ENCODE results near the gene ANKMY2. TPM values are rescaled to one million over a fixed set of nuclear protein-coding genes. Genes with fewer than 3 reads are reported as not detected.

The ANKMY2 gene
- total RNA-seq, 1 experiment from 2014 or later = 34.5 TPM

DNA sequence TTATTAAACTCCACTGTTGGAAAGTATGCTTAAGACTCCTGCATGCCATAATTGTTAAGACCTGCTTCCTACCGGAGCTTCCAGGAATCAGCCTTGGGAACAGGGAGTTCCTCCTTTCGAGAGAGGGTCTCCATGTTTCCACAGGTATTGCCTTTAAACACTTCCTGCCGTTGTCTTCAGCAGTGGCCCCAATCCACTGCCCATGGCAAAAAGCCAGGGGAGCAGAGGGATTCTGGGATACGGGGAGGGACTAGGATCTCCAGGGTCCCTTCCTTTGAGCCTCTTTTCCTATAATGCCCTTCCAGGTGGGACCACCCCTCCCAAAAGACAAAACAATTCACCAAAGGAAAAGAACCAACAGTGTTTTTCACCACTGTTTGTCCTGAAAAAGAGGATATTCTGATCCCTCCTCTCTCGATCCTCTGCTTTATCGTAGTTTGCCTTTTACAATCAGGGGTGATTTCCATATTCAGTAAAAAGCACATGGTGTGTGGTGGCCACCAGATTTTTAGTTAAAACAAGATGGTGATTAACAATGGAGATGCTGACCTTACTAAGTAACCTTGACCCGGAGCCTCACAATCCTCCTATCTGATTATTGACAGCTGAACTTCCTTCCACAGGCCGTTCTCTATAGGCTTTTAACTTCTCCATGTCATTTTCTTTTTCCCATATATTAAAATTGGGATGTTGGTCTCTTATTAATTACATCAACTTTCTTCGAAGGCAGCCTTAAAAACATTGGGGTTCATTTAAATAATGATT is 82.9 kb downstream of the ANKMY2 start:
- Mint-ChIP-seq H3K9me3 (ENCODE audit: unreplicated experiment) (no peaks in the 10 kb centered on the region), H3K4me3 (ENCODE audit: unreplicated experiment) (no peak overlapping the region), H3K27me3 (ENCODE audit: insufficient read depth, unreplicated experiment) (no peaks in the 10 kb centered on the region), H3K36me3 (ENCODE audit: insufficient read depth, unreplicated experiment) (no peaks in the 10 kb centered on the region), H3K4me1 (ENCODE audit: low read depth, unreplicated experiment) (peaks cover 22% of the 10 kb centered on the region), H3K27ac (ENCODE audit: unreplicated experiment) (no peak overlapping the region)
- DNase-seq = no peak
- no peak overlapping the region for H3K4me3 ChIP-seq (ENCODE audit: low read depth, low read length)
- POLR2A ChIA-PET = no interaction called here
- CTCF ChIA-PET = no interaction called here
- BruUV-seq (replicated peaks) = no TSS peak
- TF ChIP-seq, protein P1, sequence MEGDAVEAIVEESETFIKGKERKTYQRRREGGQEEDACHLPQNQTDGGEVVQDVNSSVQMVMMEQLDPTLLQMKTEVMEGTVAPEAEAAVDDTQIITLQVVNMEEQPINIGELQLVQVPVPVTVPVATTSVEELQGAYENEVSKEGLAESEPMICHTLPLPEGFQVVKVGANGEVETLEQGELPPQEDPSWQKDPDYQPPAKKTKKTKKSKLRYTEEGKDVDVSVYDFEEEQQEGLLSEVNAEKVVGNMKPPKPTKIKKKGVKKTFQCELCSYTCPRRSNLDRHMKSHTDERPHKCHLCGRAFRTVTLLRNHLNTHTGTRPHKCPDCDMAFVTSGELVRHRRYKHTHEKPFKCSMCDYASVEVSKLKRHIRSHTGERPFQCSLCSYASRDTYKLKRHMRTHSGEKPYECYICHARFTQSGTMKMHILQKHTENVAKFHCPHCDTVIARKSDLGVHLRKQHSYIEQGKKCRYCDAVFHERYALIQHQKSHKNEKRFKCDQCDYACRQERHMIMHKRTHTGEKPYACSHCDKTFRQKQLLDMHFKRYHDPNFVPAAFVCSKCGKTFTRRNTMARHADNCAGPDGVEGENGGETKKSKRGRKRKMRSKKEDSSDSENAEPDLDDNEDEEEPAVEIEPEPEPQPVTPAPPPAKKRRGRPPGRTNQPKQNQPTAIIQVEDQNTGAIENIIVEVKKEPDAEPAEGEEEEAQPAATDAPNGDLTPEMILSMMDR (IDR thresholded peaks at IDR 0.05; ENCODE audit: insufficient read depth in 1 of 2, low read depth in 1 of 2, low read length in 1 of 2, severe bottlenecking in 1 of 2, unreplicated experiment in 1 of 2) = no peak
- H3K9me3 ChIP-seq = no peaks in the 10 kb centered on the region
- intact Hi-C loops (cut with micrococcal nuclease; ENCODE audit: unreplicated experiment) = no loop called here
- no peaks in the 10 kb centered on the region for H3K36me3 ChIP-seq (ENCODE audit: control insufficient read depth, insufficient read depth, low read length)
- peaks cover 7% of the 10 kb centered on the region for H3K4me1 ChIP-seq
- H3K27me3 ChIP-seq (replicated peaks; ENCODE audit: control insufficient read depth, insufficient read depth, low read length) = no peaks in the 10 kb centered on the region

DNA sequence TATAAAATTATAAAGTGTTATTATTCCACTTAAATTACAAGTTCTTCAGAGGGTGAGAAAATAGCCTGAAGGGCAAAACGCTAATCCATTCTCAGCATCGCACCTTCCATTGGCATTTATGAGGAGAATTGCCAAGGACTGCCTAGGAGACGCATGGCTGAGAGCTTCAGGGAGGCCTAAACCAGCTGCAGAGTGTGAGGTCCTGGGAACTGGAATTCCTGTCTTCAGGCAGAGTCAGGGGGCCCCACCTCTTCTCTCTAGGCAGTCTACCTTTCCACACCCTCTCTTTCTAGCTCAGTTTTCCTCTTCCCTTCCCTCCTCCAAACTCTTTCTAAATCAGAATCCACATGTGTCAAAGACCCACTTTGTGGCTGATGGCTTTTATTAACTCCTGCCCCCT is 83.6 kb downstream of the ANKMY2 start:
- Histone ChIP-seq H3K4me1 (peaks cover 7% of the 10 kb centered on the region), H3K4me3 (ENCODE audit: low read depth, low read length) (no peak overlapping the region), H3K36me3 (ENCODE audit: control insufficient read depth, insufficient read depth, low read length) (no peaks in the 10 kb centered on the region), H3K9me3 (no peaks in the 10 kb centered on the region), H3K27me3 (replicated peaks; ENCODE audit: control insufficient read depth, insufficient read depth, low read length) (no peaks in the 10 kb centered on the region)
- intact Hi-C loops (cut with micrococcal nuclease; ENCODE audit: unreplicated experiment) = no loop called here
- ChIA-PET POLR2A (no interaction called here), CTCF (no interaction called here)
- Mint-ChIP-seq H3K4me3 (ENCODE audit: unreplicated experiment) (no peak overlapping the region), H3K36me3 (ENCODE audit: insufficient read depth, unreplicated experiment) (no peaks in the 10 kb centered on the region), H3K27me3 (ENCODE audit: insufficient read depth, unreplicated experiment) (no peaks in the 10 kb centered on the region), H3K4me1 (ENCODE audit: low read depth, unreplicated experiment) (peaks cover 22% of the 10 kb centered on the region), H3K9me3 (ENCODE audit: unreplicated experiment) (no peaks in the 10 kb centered on the region), H3K27ac (ENCODE audit: unreplicated experiment) (no peak overlapping the region)
- no peak for DNase-seq
- BruUV-seq (replicated peaks) = no TSS peak
- TF ChIP-seq, protein P1 (IDR thresholded peaks at IDR 0.05; ENCODE audit: insufficient read depth in 1 of 2, low read depth in 1 of 2, low read length in 1 of 2, severe bottlenecking in 1 of 2, unreplicated experiment in 1 of 2) = no peak

DNA sequence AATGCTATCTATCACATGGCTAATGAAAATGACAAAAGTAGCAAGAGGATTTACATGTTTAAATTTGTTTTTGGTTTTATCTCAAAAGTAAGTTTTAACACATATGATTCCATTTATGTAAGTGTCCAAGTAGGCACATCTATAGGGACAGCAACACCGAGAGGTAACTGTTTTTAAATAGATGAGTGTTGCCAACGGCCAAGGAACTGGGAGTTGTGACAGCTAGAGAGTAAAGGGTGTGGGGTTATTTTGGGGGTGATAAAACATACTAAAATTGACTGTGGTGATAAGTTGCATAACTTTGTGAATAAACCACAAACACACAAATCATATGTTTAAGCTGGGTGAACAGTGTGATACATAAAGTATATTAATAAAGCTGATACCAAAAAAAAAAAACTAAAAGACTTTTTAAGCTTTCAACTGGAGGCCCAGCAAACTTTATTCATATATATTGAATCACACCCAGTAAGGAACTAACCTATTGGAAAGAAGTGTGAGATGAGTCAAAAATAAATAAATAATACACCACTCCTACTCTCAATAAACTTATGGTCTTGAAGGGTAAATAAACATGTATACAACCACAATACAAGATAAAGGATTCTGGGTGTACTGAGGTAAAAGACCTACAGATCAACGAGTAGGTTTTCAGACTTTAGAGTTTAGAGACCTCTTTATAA is 85.9 kb downstream of the ANKMY2 start:
- Histone ChIP-seq H3K9me3 (no peaks in the 10 kb centered on the region), H3K36me3 (ENCODE audit: control insufficient read depth, insufficient read depth, low read length) (no peaks in the 10 kb centered on the region), H3K4me3 (ENCODE audit: low read depth, low read length) (no peak overlapping the region), H3K4me1 (peaks cover 3% of the 10 kb centered on the region), H3K27me3 (replicated peaks; ENCODE audit: control insufficient read depth, insufficient read depth, low read length) (no peaks in the 10 kb centered on the region)
- ChIA-PET CTCF (no interaction called here), POLR2A (no interaction called here)
- intact Hi-C loops (cut with micrococcal nuclease; ENCODE audit: unreplicated experiment) = no loop called here
- Mint-ChIP-seq H3K27me3 (ENCODE audit: insufficient read depth, unreplicated experiment) (no peaks in the 10 kb centered on the region), H3K4me1 (ENCODE audit: low read depth, unreplicated experiment) (peaks cover 18% of the 10 kb centered on the region), H3K36me3 (ENCODE audit: insufficient read depth, unreplicated experiment) (no peaks in the 10 kb centered on the region), H3K9me3 (ENCODE audit: unreplicated experiment) (no peaks in the 10 kb centered on the region), H3K27ac (ENCODE audit: unreplicated experiment) (no peak overlapping the region), H3K4me3 (ENCODE audit: unreplicated experiment) (no peak overlapping the region)
- DNase-seq = no peak
- TF ChIP-seq, protein P1 (IDR thresholded peaks at IDR 0.05; ENCODE audit: insufficient read depth in 1 of 2, low read depth in 1 of 2, low read length in 1 of 2, severe bottlenecking in 1 of 2, unreplicated experiment in 1 of 2) = no peak
- no TSS peak for BruUV-seq (replicated peaks)
